ENCODE data around the gene GAS2.

Gene GAS2

DNA sequence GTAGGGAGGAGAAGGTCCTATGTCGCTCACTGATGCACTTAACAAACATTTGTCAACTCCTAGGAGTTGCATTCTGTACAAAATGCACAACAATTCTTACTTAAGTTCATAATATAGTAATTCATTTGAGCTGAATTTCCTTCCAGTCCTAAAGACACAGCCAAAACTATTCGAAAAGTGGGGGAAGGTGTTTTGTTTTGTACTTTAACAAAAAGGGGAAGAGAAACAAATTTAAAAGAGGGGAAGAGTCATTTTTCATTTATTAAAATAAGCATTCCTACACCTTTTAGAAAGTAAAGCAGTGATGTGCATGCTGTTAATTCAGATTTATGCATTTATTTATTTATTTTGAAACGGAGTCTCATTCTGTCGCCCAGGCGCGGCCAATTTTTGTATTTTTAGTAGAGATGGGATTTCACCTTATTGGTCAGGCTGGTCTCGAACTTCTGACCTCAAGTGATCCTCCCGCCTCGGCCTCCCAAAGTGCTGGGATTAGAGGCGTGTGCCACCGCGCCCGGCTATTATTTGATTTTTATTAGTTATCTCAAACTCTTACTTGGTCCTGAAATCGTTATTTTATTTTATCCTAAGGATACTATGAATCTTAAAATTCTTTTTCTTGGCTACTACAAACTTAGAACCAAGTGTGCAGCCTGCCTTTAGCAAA is 39.7 kb upstream of the GAS2 start:
- Histone ChIP-seq H3K4me1 (ENCODE audit: control insufficient read depth in 2 of 2, insufficient read depth in 1 of 2, low read depth in 1 of 2, low read length in 2 of 2) (peaks cover 0 to 5% of the 10 kb centered on the region in 2 donors), H3K23ac (ENCODE audit: low read depth, low read length, poor library complexity) (no peak overlapping the region), H3K9ac (ENCODE audit: low read depth, low read length, poor library complexity) (no peak overlapping the region), H3K9me3 (replicated peaks in 1 of 2; ENCODE audit: control insufficient read depth in 2 of 2, insufficient read depth in 1 of 2, low read depth in 1 of 2, low read length in 2 of 2) (no peaks in the 10 kb centered on the region), H3K4me2 (ENCODE audit: insufficient read depth, low read length, poor library complexity, severe bottlenecking) (no peak overlapping the region), H2BK5ac (ENCODE audit: low read length) (no peak overlapping the region), H3K4ac (ENCODE audit: low read length) (no peak overlapping the region), H2BK120ac (ENCODE audit: low read depth, low read length) (no peak overlapping the region), H3K14ac (ENCODE audit: low read length) (no peak overlapping the region), H3K27ac (replicated peaks; ENCODE audit: low read length) (no peak overlapping the region), H3K18ac (ENCODE audit: low read length) (no peak overlapping the region), H4K8ac (ENCODE audit: low read depth, low read length) (no peak overlapping the region), H3K27me3 (ENCODE audit: control insufficient read depth in 3 of 3, insufficient read depth in 3 of 3, low read depth in 1 of 3, low read length in 3 of 3) (no peaks in the 10 kb centered on the region), H2AK5ac (ENCODE audit: low read depth, low read length) (no peak overlapping the region), H2BK12ac (ENCODE audit: low read length) (no peak overlapping the region), H2AFZ (ENCODE audit: low read length) (peak overlapping the region; percentile 97), H4K91ac (ENCODE audit: low read depth, low read length, poor library complexity) (no peak overlapping the region), H3K36me3 (replicated peaks in 1 of 2; ENCODE audit: control insufficient read depth in 2 of 2, insufficient read depth in 2 of 2, low read length in 2 of 2) (peaks cover 0 to 12% of the 10 kb centered on the region in 2 donors), H3K4me3 (ENCODE audit: low read length in 2 of 2) (no peak overlapping the region), H2BK15ac (ENCODE audit: low read length) (no peak overlapping the region), H3K79me1 (ENCODE audit: low read depth, low read length) (no peaks in the 10 kb centered on the region)
- DNase-seq (ENCODE audit: low spot score): no peak
- whole genome bisulfite sequencing, 2 donors (ENCODE audit: extremely low coverage in 2 of 2, insufficient read length in 2 of 2, insufficient replicate concordance in 1 of 2): no CpG with 5 or more reads among the region's 14 CpGs

DNA sequence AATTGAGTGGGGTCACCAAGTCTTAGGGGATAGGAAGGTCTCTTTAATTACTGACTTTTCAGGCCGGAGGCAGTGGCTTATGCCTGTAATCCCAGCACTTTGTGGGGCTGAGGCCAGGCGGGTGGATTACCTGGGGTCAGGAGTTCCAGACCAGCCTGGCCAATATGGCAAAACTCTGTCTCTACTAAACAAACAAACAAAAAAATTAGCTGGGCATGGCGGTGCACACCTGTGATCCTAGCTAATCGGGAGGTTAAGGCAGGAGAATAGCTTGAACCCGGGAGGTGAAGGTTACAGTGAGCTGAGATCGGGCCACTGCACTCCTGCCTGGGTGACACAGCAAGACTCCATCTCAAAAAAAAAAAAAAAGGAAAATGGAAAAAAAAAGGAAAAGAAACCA is 39.0 kb upstream of the GAS2 start:
- no peak overlapping the region for H3K4ac ChIP-seq (ENCODE audit: low read length)
- H2BK12ac ChIP-seq (ENCODE audit: low read length): no peak overlapping the region
- H2BK15ac ChIP-seq (ENCODE audit: low read length): no peak overlapping the region
- H3K4me1 ChIP-seq (ENCODE audit: control insufficient read depth in 2 of 2, insufficient read depth in 1 of 2, low read depth in 1 of 2, low read length in 2 of 2): peaks cover 0 to 5% of the 10 kb centered on the region in 2 donors
- H2AFZ ChIP-seq (ENCODE audit: low read length): no peak overlapping the region
- no peaks in the 10 kb centered on the region for H3K79me1 ChIP-seq (ENCODE audit: low read depth, low read length)
- H3K27me3 ChIP-seq (ENCODE audit: control insufficient read depth in 3 of 3, insufficient read depth in 3 of 3, low read depth in 1 of 3, low read length in 3 of 3): no peaks in the 10 kb centered on the region
- H3K14ac ChIP-seq (ENCODE audit: low read length): no peak overlapping the region
- no peak overlapping the region for H2AK5ac ChIP-seq (ENCODE audit: low read depth, low read length)
- no peak overlapping the region for H4K91ac ChIP-seq (ENCODE audit: low read depth, low read length, poor library complexity)
- WGBS, 2 donors (ENCODE audit: extremely low coverage in 2 of 2, insufficient read length in 2 of 2, insufficient replicate concordance in 1 of 2): no CpG with 5 or more reads among the region's 6 CpGs
- no peak overlapping the region for H3K18ac ChIP-seq (ENCODE audit: low read length)
- H3K9me3 ChIP-seq (replicated peaks in 1 of 2; ENCODE audit: control insufficient read depth in 2 of 2, insufficient read depth in 1 of 2, low read depth in 1 of 2, low read length in 2 of 2): no peaks in the 10 kb centered on the region
- H3K4me2 ChIP-seq (ENCODE audit: insufficient read depth, low read length, poor library complexity, severe bottlenecking): no peak overlapping the region
- DNase-seq (ENCODE audit: low spot score): no peak
- no peak overlapping the region for H4K8ac ChIP-seq (ENCODE audit: low read depth, low read length)
- H3K9ac ChIP-seq (ENCODE audit: low read depth, low read length, poor library complexity): no peak overlapping the region
- H3K27ac ChIP-seq (replicated peaks; ENCODE audit: low read length): no peak overlapping the region
- no peak overlapping the region for H2BK120ac ChIP-seq (ENCODE audit: low read depth, low read length)
- H3K4me3 ChIP-seq (ENCODE audit: low read length in 2 of 2): no peak overlapping the region
- H3K36me3 ChIP-seq (replicated peaks in 1 of 2; ENCODE audit: control insufficient read depth in 2 of 2, insufficient read depth in 2 of 2, low read length in 2 of 2): peaks cover 0 to 12% of the 10 kb centered on the region in 2 donors
- no peak overlapping the region for H3K23ac ChIP-seq (ENCODE audit: low read depth, low read length, poor library complexity)
- H2BK5ac ChIP-seq (ENCODE audit: low read length): no peak overlapping the region

DNA sequence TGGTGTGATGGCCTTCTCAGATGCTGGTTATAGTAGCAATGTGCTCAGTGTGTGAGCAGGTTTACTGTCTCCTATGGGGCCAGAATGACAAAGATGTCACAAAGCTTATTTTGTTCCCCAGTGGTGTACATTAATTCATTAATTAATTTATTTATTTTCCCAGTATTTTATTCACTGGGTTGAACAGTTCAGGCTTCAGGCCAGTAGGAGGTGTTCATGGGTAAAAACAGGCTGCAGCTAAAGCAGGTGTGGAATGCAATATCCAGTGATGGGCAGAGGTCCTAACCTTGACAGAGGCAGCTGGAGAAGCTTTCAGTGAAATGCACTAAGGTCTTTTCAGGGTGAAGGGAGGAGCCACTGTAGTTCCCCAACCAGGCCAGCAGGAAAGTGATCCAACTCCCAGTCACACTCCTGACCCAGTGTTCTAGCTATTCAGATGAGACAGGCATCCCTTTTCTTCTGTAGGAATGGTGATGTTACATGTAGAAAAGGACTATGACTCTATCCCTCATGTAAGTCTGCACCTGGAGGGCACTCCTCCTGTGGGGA is 33.0 kb upstream of the GAS2 start:
- Histone ChIP-seq H2BK12ac (ENCODE audit: low read length) (no peak overlapping the region), H2AK5ac (ENCODE audit: low read depth, low read length) (no peak overlapping the region), H3K4ac (ENCODE audit: low read length) (no peak overlapping the region), H3K14ac (ENCODE audit: low read length) (no peak overlapping the region), H3K23ac (ENCODE audit: low read depth, low read length, poor library complexity) (no peak overlapping the region), H2BK15ac (ENCODE audit: low read length) (no peak overlapping the region), H4K8ac (ENCODE audit: low read depth, low read length) (no peak overlapping the region), H3K27ac (replicated peaks; ENCODE audit: low read length) (no peak overlapping the region), H3K9me3 (replicated peaks in 1 of 2; ENCODE audit: control insufficient read depth in 2 of 2, insufficient read depth in 1 of 2, low read depth in 1 of 2, low read length in 2 of 2) (no peaks in the 10 kb centered on the region), H2BK5ac (ENCODE audit: low read length) (no peak overlapping the region), H3K79me1 (ENCODE audit: low read depth, low read length) (no peaks in the 10 kb centered on the region), H3K4me2 (ENCODE audit: insufficient read depth, low read length, poor library complexity, severe bottlenecking) (no peak overlapping the region), H3K36me3 (replicated peaks in 1 of 2; ENCODE audit: control insufficient read depth in 2 of 2, insufficient read depth in 2 of 2, low read length in 2 of 2) (no peaks in the 10 kb centered on the region), H3K4me3 (ENCODE audit: low read length in 2 of 2) (no peak overlapping the region), H2AFZ (ENCODE audit: low read length) (no peak overlapping the region), H4K91ac (ENCODE audit: low read depth, low read length, poor library complexity) (no peak overlapping the region), H3K9ac (ENCODE audit: low read depth, low read length, poor library complexity) (no peak overlapping the region), H3K18ac (ENCODE audit: low read length) (no peak overlapping the region), H2BK120ac (ENCODE audit: low read depth, low read length) (no peak overlapping the region), H3K27me3 (ENCODE audit: control insufficient read depth in 3 of 3, insufficient read depth in 3 of 3, low read depth in 1 of 3, low read length in 3 of 3) (no peaks in the 10 kb centered on the region), H3K4me1 (ENCODE audit: control insufficient read depth in 2 of 2, insufficient read depth in 1 of 2, low read depth in 1 of 2, low read length in 2 of 2) (no peaks in the 10 kb centered on the region)
- no peak for DNase-seq (ENCODE audit: low spot score)

DNA sequence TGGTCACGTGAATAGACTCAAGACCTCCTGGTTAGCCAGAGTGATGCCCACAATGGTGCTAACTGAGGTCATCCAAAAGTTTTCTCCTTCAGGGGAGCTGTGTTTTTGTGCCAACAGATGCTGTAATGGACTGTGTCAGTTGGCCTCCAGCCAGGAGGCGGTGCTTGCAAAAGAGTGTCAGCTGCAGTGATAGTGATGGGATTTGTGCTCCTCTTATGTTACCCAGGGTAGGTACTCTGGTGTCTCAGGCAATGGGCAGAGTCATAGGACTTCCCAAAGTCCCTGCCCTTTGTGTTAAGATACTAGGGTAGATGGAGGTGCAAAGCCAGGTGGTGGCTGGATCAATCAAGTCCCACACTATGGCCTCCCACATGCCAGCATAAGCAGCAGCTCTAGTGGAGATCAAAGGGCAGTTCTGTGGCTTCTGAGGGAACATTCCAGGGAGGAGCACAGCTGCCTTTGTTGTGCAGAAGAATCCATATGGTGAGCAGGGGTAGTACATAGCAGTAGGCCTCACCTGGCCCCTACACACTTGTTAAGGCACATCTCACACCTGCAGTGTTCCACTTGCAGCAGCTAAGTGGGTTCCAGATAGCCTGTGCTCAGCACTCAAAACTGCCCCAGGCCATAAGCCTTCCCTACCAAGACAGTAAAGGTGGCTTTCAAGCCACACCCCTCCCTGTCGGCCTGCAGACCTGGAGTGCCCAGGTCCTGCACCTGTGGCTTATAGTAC is 31.3 kb upstream of the GAS2 start:
- Histone ChIP-seq H2BK12ac (ENCODE audit: low read length) (no peak overlapping the region), H3K4me1 (ENCODE audit: control insufficient read depth in 2 of 2, insufficient read depth in 1 of 2, low read depth in 1 of 2, low read length in 2 of 2) (no peaks in the 10 kb centered on the region), H3K9me3 (replicated peaks in 1 of 2; ENCODE audit: control insufficient read depth in 2 of 2, insufficient read depth in 1 of 2, low read depth in 1 of 2, low read length in 2 of 2) (no peaks in the 10 kb centered on the region), H2AK5ac (ENCODE audit: low read depth, low read length) (peak overlapping the region; percentile 10), H2BK5ac (ENCODE audit: low read length) (no peak overlapping the region), H3K36me3 (replicated peaks in 1 of 2; ENCODE audit: control insufficient read depth in 2 of 2, insufficient read depth in 2 of 2, low read length in 2 of 2) (no peaks in the 10 kb centered on the region), H3K27me3 (ENCODE audit: control insufficient read depth in 3 of 3, insufficient read depth in 3 of 3, low read depth in 1 of 3, low read length in 3 of 3) (no peaks in the 10 kb centered on the region), H3K4me3 (ENCODE audit: low read length in 2 of 2) (no peak overlapping the region), H2BK120ac (ENCODE audit: low read depth, low read length) (no peak overlapping the region), H2AFZ (ENCODE audit: low read length) (no peak overlapping the region), H2BK15ac (ENCODE audit: low read length) (no peak overlapping the region), H3K27ac (replicated peaks; ENCODE audit: low read length) (no peak overlapping the region), H3K4ac (ENCODE audit: low read length) (no peak overlapping the region), H3K23ac (ENCODE audit: low read depth, low read length, poor library complexity) (no peak overlapping the region), H4K8ac (ENCODE audit: low read depth, low read length) (no peak overlapping the region), H3K4me2 (ENCODE audit: insufficient read depth, low read length, poor library complexity, severe bottlenecking) (no peak overlapping the region), H3K14ac (ENCODE audit: low read length) (no peak overlapping the region), H4K91ac (ENCODE audit: low read depth, low read length, poor library complexity) (no peak overlapping the region), H3K79me1 (ENCODE audit: low read depth, low read length) (no peaks in the 10 kb centered on the region), H3K9ac (ENCODE audit: low read depth, low read length, poor library complexity) (no peak overlapping the region), H3K18ac (ENCODE audit: low read length) (no peak overlapping the region)
- no CpG with 5 or more reads among the region's 3 CpGs for WGBS, 2 donors (ENCODE audit: extremely low coverage in 2 of 2, insufficient read length in 2 of 2, insufficient replicate concordance in 1 of 2)
- DNase-seq (ENCODE audit: low spot score): no peak

All from neuronal stem cell (in vitro differentiated cells).